OCI-LY3 (cell line): ENCODE results near the gene SSR3.

Experiments
- H2AFZ ChIP-seq: fragments of 200-600, 300-600 bp; shearing (Covaris generic); 2 replicates; pipeline ENCODE4 v1.6.0; 2014; ENCODE audit warnings: antibody characterized with exemption, low read depth, low read length
- H3K27ac ChIP-seq: fragments of 200-600, 300-600 bp; sonication (generic); 2 replicates; pipeline ENCODE4 v1.5.1; 2014; ENCODE audit warnings: mild to moderate bottlenecking, low read length, moderate library complexity, mixed read lengths
- H3K27me3 ChIP-seq: fragments of 200-600, 300-600 bp; sonication (generic); 2 replicates; pipeline ENCODE4 v1.6.1; 2014; ENCODE audit warnings: low read depth, low read length, mixed read lengths
- H3K36me3 ChIP-seq: fragments of 200-600, 300-600 bp; sonication (generic); replicated peaks from 2 replicates; pipeline ENCODE3; 2014; ENCODE audit warnings: low read depth, low read length, mixed read lengths
- H3K4me1 ChIP-seq: fragments of 300-600, 200-600 bp; sonication (generic); 2 replicates; pipeline ENCODE4 v1.6.1; 2014; ENCODE audit warnings: low read length, mixed read lengths
- H3K4me2 ChIP-seq: fragments of 200-600, 300-600 bp; sonication (generic); 2 replicates; pipeline ENCODE4 v1.6.1; 2014; ENCODE audit warnings: low read length, mixed read lengths
- H3K4me3 ChIP-seq: fragments of 300-600, 200-600 bp; sonication (generic); 2 replicates; pipeline ENCODE4 v1.5.1; 2014; ENCODE audit warnings: antibody characterized with exemption, mild to moderate bottlenecking, low read length, moderate library complexity
- H3K79me2 ChIP-seq: fragments of 300-600, 200-600 bp; shearing (Covaris generic); 2 replicates; pipeline ENCODE4 v1.6.1; 2014; ENCODE audit warnings: mild to moderate bottlenecking, low read length, mixed read lengths
- H3K9ac ChIP-seq: fragments of 300-600, 200-600 bp; shearing (Covaris generic); 2 replicates; pipeline ENCODE4 v1.6.0; 2014; ENCODE audit warnings: mild to moderate bottlenecking, low read length, moderate library complexity
- H3K9me3 ChIP-seq: fragments of 200-600, 300-600 bp; shearing (Covaris generic); 2 replicates; pipeline ENCODE4 v1.6.1; 2014; ENCODE audit warnings: low read length, mixed read lengths; ENCODE audit not compliant: insufficient read depth
- H4K20me1 ChIP-seq: fragments of 200-600, 300-600 bp; sonication (generic); 2 replicates; pipeline ENCODE4 v1.6.1; 2016; ENCODE audit warnings: low read length, mixed read lengths; ENCODE audit not compliant: insufficient read depth
- CTCF ChIP-seq: fragments of 200-600, 300-600 bp; sonication (generic); IDR thresholded peaks from 2 replicates; pipeline ENCODE4 v1.5.1; 2014; ENCODE audit warnings: antibody characterized with exemption, low read length, low read depth
- EZH2phosphoT487 ChIP-seq: fragments of 200-600 bp; shearing (Covaris generic); IDR thresholded peaks from 2 replicates; pipeline ENCODE4 v1.6.1; 2018; ENCODE audit warnings: antibody characterized with exemption, mixed run types, low read depth

Gene SSR3

GRCh38 chr3:156513619-156514018, 41.3 kb downstream of the SSR3 start:
- Histone ChIP-seq H3K27me3 (peaks cover 15% of the 10 kb centered on the region), H3K36me3 (no peaks in the 10 kb centered on the region), H3K9me3 (no peaks in the 10 kb centered on the region), H3K4me1 (peaks cover 10% of the 10 kb centered on the region), H3K4me2 (no peak overlapping the region), H3K79me2 (no peaks in the 10 kb centered on the region), H2AFZ (no peak overlapping the region), H4K20me1 (no peaks in the 10 kb centered on the region), H3K27ac (no peak overlapping the region), H3K4me3 (no peak overlapping the region), H3K9ac (no peak overlapping the region)
- no peak for TF ChIP-seq CTCF
- no peak for TF ChIP-seq EZH2phosphoT487

- no peak overlapping the region for H3K27ac ChIP-seq
These were observed 42.8 kb downstream of the SSR3 start for GRCh38 chr3:156511987-156512677.

GRCh38 chr3:156509189-156510174, 45.4 kb downstream of the SSR3 start:
- Histone ChIP-seq H2AFZ (peak overlapping the region; percentile 46), H3K4me3 (no peak overlapping the region), H3K27me3 (no peaks in the 10 kb centered on the region), H3K4me1 (peaks cover 10% of the 10 kb centered on the region), H3K27ac (no peak overlapping the region), H4K20me1 (no peaks in the 10 kb centered on the region), H3K9ac (no peak overlapping the region), H3K9me3 (no peaks in the 10 kb centered on the region), H3K79me2 (no peaks in the 10 kb centered on the region), H3K36me3 (no peaks in the 10 kb centered on the region), H3K4me2 (peak overlapping the region; percentile 16; the same call in 1 of the 2 replicates)
- TF ChIP-seq CTCF, result peak; percentile 76
- no peak for TF ChIP-seq EZH2phosphoT487

More at GRCh38 chr3:156511987-156512677, 42.8 kb downstream of the SSR3 start:
- Histone ChIP-seq H3K79me2 (no peaks in the 10 kb centered on the region), H3K27me3 (peaks cover 14% of the 10 kb centered on the region), H3K4me3 (no peak overlapping the region), H3K4me2 (no peak overlapping the region), H3K9me3 (no peaks in the 10 kb centered on the region), H3K36me3 (no peaks in the 10 kb centered on the region), H3K9ac (no peak overlapping the region), H3K4me1 (peaks cover 10% of the 10 kb centered on the region), H2AFZ (no peak overlapping the region), H4K20me1 (no peaks in the 10 kb centered on the region)
- TF ChIP-seq EZH2phosphoT487 (no peak), CTCF (no peak)

- TF ChIP-seq CTCF, result no peak
- TF ChIP-seq EZH2phosphoT487, result no peak
- Histone ChIP-seq H4K20me1 (no peaks in the 10 kb centered on the region), H3K4me1 (peaks cover 10% of the 10 kb centered on the region), H3K36me3 (no peaks in the 10 kb centered on the region), H3K79me2 (no peaks in the 10 kb centered on the region), H3K4me3 (no peak overlapping the region), H2AFZ (no peak overlapping the region), H3K27me3 (no peaks in the 10 kb centered on the region), H3K4me2 (no peak overlapping the region), H3K9ac (no peak overlapping the region), H3K27ac (no peak overlapping the region), H3K9me3 (peaks cover 6% of the 10 kb centered on the region; the same call in 1 of the 2 replicates)
These were observed 47.6 kb downstream of the SSR3 start for GRCh38 chr3:156507285-156507684.
